SJSA1 (cell line): ENCODE results near the gene TCF7L1. TPM values are rescaled to one million over a fixed set of nuclear protein-coding genes. Genes with fewer than 3 reads are reported as not detected.

Experiments used
- DNase-seq, 2 experiments: peaks; one replicate each; pipeline ENCODE4 v3.0.0-alpha.2; 2015 to 2020; ENCODE audit warnings: low spot score in 2 of 2, low read depth in 1 of 2
- H3K27ac ChIP-seq: fragments of 250-450 bp; sonication (Bioruptor Pico); 2 replicates; pipeline ENCODE4 v1.5.1; 2020; ENCODE audit warnings: mild to moderate bottlenecking, moderate library complexity
- H3K27me3 ChIP-seq: fragments of 250-450 bp; sonication (Bioruptor Pico); replicated peaks from 2 replicates; pipeline ENCODE4 v1.5.1; 2020; ENCODE audit warnings: mild to moderate bottlenecking, moderate library complexity
- H3K36me3 ChIP-seq: fragments of 250-450 bp; sonication (Bioruptor Pico); 2 replicates; pipeline ENCODE4 v1.5.1; 2020; ENCODE audit warnings: mild to moderate bottlenecking
- H3K4me1 ChIP-seq: fragments of 250-450 bp; sonication (Bioruptor Pico); replicated peaks from 2 replicates; pipeline ENCODE4 v1.6.1; 2021; ENCODE audit warnings: mild to moderate bottlenecking
- H3K4me3 ChIP-seq: fragments of 250-450 bp; sonication (Bioruptor Pico); 2 replicates; pipeline ENCODE4 v1.5.1; 2020; ENCODE audit warnings: mild to moderate bottlenecking
- H3K9me3 ChIP-seq: fragments of 250-450 bp; sonication (Bioruptor Pico); replicated peaks from 2 replicates; pipeline ENCODE4 v1.5.1; 2020; ENCODE audit warnings: mild to moderate bottlenecking
- total RNA-seq: library from RNA; depleted of rRNA; stranded (reverse); fragments of >200 nt; shearing (Covaris generic); gene quantifications from 2 replicates; pipeline ENCODE4 v1.2.3, GENCODE V29; 2014

Gene TCF7L1
- total RNA-seq, 1 experiment from 2014 or later = 0.68 TPM

DNA sequence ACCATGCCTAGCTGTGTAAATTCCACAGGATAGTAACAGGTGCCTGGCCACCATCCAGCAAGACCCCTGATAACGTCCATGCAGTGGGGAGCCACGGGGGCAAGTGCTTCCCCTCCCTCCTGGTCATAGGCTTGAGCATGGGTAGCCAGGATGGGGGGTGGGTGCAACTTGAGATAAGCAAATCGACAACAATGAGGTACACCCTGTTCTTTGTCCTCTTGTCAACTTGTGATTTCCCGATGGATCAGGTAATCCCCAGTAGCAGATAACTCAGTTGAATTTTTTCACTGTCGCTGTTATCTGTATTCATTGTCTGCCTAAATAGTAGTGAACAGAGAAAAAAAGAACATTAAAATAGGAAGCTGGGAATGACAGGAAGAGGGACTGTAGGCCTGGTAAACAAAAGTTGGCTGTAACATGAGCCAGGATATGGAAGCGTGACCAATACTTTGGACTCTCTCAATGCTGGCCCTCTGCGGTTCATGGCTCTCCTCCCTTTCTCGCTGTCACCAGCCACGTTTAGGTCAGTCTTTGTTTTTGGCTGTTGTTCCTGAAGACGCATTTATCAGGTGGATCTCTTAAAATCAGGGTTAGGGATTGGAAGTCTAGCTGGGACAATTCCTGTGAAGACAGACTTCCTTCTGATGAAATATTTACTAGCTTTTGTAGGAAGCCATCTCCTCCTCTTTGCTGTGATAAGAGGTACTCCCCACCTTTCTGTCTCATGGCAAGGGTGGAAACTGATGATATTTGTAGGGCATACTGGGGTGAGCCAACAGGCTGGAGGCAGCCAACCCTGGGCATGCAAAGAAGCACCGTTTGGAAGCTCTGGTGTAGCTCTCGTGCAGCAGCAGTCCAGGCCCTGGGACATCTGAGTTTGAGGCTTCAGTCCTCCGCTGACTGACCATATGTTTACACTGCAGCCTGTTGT lies 42.4 kb downstream of the TCF7L1 start:
- no peaks in the 10 kb centered on the region for H3K27me3 ChIP-seq
- no peaks in the 10 kb centered on the region for H3K9me3 ChIP-seq
- H3K36me3 ChIP-seq = no peaks in the 10 kb centered on the region
- no peak overlapping the region for H3K4me3 ChIP-seq
- peaks cover 8% of the 10 kb centered on the region for H3K4me1 ChIP-seq
- no peak for DNase-seq
- no peak overlapping the region for H3K27ac ChIP-seq

DNA sequence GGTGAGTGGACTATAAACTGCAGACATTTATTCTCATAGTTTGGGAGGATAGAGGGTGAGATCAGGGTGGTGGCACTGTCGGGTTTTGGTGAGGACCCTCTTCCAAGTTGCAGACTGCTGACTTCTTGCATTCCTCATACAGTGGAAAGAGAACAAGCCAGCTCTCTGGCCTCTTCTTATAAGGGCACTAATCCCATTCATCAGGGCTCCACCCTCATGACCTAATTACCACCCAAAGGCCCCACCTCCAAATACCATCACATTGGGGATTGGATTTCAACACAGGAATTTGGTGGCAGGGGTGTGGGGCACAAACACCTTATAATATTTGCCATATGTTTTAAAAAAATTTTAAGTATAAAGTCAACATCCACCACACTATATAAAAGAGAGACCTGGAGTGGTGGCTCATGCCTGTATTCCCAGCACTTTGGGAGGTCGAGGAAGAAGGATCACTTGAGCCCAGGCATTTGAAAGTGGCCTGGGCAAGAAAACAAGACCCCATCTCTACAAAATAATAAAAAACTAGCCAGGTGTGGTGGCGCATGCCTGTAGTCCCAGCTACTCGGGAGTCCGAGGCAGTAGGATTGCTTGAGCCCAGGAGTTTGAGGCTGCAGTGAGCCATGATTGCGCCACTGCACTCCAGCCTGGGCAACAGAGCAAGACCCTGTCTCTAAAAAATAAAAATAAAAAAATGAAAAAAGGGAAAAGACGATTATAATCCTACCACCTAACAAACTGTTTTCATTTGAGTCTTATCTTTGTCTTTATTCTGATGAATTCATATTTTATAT lies 44.0 kb downstream of the TCF7L1 start:
- no peaks in the 10 kb centered on the region for H3K36me3 ChIP-seq
- H3K27ac ChIP-seq = no peak overlapping the region
- no peak for DNase-seq
- no peaks in the 10 kb centered on the region for H3K27me3 ChIP-seq
- peaks cover 8% of the 10 kb centered on the region for H3K4me1 ChIP-seq
- H3K4me3 ChIP-seq = no peak overlapping the region
- no peaks in the 10 kb centered on the region for H3K9me3 ChIP-seq

DNA sequence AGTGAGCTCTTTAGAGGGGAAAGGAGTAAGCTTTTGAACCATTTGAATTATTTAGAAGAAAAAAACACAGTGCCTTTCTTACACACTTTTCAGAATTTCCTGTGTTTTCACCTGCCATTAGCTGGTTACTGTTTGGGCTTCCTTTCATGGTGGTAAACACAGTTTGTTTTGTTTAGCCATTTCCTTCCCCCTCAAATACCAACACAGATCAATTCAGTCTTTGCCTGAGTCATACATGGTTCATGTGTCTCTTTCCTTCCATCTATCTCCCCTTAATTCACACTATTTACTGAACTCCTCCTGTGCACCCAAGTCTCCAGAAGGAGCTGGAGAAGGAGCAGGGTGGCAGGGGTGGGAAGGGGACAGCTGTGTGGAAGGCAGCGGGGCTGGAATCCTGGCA lies 45.0 kb downstream of the TCF7L1 start:
- no peak overlapping the region for H3K4me3 ChIP-seq
- H3K4me1 ChIP-seq = peaks cover 8% of the 10 kb centered on the region
- H3K9me3 ChIP-seq = no peaks in the 10 kb centered on the region
- no peaks in the 10 kb centered on the region for H3K27me3 ChIP-seq
- no peak overlapping the region for H3K27ac ChIP-seq
- H3K36me3 ChIP-seq = no peaks in the 10 kb centered on the region
- no peak for DNase-seq

DNA sequence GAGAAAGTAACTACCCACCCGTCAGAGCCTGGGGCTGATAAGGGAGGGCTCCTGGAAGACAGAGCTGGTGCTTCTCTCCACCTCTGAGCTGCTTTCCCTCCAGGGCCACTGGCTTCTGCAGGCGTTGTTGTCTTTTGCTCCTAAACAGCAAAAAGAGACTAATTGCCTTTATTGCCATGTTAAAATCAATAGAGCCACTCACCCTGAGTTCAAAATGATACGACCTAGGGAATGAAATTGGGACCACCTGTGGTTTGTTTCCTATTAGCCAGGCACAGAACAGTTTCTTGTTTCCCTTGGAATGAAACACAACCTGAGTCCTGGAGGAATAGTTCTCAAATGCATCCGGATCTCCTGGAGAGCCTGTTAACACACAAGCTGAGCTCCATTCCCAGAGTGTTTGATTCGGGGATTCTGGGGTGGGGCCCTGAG lies 45.8 kb downstream of the TCF7L1 start:
- Histone ChIP-seq H3K4me3 (no peak overlapping the region), H3K9me3 (no peaks in the 10 kb centered on the region), H3K36me3 (no peaks in the 10 kb centered on the region), H3K27ac (no peak overlapping the region), H3K27me3 (no peaks in the 10 kb centered on the region), H3K4me1 (peaks cover 8% of the 10 kb centered on the region)
- DNase-seq = no peak

DNA sequence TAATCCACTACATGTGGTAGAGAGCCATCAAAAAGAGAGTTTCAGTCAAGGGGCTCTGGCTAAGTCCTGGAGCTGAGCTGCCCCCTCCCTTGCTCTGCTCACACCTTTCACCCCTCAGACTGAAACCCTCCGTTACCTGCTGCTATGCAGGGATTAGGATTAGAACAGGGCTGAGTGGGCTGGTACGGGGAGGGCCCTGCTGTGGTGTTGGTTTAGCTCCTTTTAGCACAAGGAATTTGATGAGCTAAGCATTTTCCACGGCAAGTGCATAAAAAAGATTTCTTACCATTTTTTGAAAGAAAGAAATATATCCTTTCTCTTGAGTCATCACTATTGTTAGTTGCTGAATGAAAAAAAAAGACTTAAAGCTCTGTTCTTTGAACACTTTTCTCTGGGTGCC lies 46.3 kb downstream of the TCF7L1 start:
- no peak for DNase-seq
- no peak overlapping the region for H3K4me3 ChIP-seq

DNA sequence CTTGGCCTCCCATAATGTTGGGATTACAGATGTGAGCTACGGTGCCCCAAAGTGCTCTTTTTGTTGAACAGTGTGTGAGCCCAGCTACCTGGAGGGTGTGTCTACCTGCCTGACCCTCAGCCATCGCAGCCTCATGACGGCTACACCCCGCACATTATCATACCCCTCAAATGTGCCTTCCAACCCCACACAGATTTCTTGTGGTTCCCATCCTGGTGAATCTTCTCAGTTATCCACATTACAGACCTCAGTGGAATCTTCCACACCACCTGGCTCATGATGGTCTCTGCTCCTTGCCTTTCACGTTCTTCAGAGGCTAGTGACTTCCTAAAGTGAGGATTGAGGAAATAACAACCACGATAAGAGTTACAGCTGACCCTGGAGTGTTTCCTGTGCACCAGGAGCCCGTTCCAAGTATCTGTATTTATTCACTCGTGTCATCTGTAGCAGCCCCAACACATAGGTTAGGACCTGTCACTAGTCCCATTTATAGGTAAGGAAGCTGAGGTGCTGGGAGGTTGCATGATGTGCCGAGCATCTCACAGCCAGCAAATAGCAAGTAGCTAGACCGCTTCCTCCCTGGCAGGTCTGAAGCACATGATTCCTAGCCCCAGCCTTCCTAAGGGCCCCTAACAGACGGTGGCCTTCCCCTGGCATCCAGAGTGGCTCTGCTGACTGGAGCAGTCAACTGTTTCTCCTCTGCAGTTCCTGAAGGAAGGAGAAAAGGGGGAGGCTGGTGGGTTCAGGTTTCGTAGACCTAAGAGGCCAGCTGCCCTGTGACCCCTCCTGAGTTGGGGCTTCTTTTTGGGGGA lies 47.3 kb downstream of the TCF7L1 start:
- H3K4me1 ChIP-seq = peaks cover 8% of the 10 kb centered on the region
- H3K27me3 ChIP-seq = no peaks in the 10 kb centered on the region
- no peaks in the 10 kb centered on the region for H3K36me3 ChIP-seq
- H3K4me3 ChIP-seq = no peak overlapping the region
- no peak for DNase-seq
- H3K27ac ChIP-seq = no peak overlapping the region
- no peaks in the 10 kb centered on the region for H3K9me3 ChIP-seq

More for the DNA sequence above, 46.3 kb downstream of the TCF7L1 start:
- no peak overlapping the region for H3K27ac ChIP-seq
- no peaks in the 10 kb centered on the region for H3K27me3 ChIP-seq
- H3K36me3 ChIP-seq = no peaks in the 10 kb centered on the region
- peaks cover 8% of the 10 kb centered on the region for H3K4me1 ChIP-seq
- no peaks in the 10 kb centered on the region for H3K9me3 ChIP-seq

DNA sequence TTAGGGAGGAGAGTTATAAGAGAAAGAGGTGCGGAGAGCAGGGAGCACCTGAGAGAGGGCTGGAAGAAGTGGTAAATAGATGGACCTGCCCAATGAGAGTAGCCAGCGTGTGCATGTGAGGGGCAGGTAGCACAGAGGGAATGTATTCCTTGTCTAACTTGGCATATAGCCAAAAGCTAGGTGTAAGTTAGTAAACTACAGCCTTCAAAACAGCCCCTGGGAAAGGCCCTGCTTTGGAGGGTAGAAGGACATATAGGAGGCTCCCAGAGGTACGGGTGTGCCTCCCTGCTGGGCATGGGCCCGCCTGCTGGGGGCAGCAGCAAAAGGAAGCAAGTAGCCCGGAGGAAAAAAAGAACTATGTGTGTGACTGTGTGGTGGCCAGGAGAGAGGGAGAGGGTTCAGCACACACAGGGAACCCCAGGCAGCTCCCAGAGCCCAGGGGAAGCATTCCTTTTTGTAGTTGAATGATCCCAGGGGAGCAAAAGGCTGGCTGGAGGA lies 48.0 kb downstream of the TCF7L1 start:
- DNase-seq = no peak

DNA sequence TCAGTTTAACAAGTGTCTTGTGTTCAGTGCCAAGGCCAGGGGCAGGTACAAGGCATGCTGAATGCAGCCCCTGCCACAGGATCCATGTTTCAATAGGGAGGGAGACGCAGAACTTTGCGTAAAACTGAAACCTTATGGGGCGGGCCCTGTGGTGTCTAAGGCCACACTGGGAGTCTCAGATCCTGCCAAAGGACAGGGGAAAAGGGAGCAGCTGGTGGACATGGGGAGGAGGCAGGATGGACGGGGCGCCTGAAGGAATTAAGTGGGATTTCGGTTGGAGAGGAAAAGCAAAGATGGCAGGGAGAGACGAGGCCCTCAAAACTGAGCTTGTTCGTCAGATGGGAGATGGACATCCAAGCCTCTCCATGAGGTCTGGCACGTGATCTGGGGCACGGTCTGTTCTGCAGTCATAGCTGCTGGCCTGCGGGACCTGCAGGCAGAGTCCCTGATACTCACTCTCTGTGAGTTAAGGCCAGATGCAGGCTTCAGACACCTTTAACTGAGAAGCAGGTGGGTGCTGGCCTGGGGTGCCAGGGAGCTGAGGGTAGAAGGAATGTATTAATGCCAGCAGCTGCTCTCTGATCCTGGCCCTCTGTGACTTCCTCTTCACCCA lies 48.8 kb downstream of the TCF7L1 start:
- Histone ChIP-seq H3K27ac (no peak overlapping the region), H3K4me3 (no peak overlapping the region), H3K27me3 (no peaks in the 10 kb centered on the region), H3K4me1 (peaks cover 8% of the 10 kb centered on the region), H3K36me3 (no peaks in the 10 kb centered on the region), H3K9me3 (no peaks in the 10 kb centered on the region)
- no peak for DNase-seq

More for the DNA sequence above, 48.0 kb downstream of the TCF7L1 start:
- H3K27ac ChIP-seq = no peak overlapping the region
- H3K9me3 ChIP-seq = no peaks in the 10 kb centered on the region
- no peaks in the 10 kb centered on the region for H3K27me3 ChIP-seq
- H3K36me3 ChIP-seq = no peaks in the 10 kb centered on the region
- peaks cover 8% of the 10 kb centered on the region for H3K4me1 ChIP-seq
- H3K4me3 ChIP-seq = no peak overlapping the region

DNA sequence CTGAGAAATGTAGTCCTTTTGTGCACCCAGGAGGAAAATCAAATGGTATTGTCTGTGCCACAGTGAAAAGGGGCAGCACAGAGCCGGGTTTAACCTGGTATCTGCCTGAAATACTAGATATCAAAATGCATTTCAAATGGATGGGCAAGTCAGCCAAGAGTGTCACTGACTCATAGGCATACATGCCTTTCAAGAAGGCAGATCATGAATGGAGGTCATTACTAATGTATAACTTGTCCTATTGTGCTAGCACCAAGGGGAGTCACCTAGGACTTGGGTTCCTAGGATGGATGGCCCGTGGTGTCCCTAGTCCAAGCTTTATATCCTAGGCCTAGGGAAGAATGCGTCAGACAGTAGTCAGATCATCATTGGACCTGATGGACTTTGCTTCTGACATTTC lies 49.9 kb downstream of the TCF7L1 start:
- no peaks in the 10 kb centered on the region for H3K36me3 ChIP-seq
- DNase-seq = no peak
- no peaks in the 10 kb centered on the region for H3K9me3 ChIP-seq
- H3K27ac ChIP-seq = no peak overlapping the region
- H3K27me3 ChIP-seq = no peaks in the 10 kb centered on the region
- peaks cover 6% of the 10 kb centered on the region for H3K4me1 ChIP-seq
- H3K4me3 ChIP-seq = no peak overlapping the region

DNA sequence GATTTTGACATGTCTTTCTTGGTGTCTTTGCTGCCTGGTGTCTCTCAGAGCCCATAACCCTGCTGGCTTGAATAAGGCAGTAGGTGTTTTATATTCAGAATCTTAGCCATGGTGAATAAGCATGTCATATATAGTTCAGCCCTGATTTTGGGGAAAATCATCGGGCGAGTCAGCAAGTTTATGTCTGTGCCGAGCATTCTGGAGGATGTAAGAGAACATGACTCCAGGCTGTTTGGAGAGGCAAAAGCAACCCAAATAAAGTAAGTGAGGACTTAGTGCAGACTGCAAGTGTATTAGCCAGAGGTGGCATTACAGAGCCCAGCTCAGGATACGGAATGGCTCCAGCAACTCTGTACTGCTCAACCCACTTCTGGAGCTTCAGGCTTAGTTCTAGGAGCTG lies 50.3 kb downstream of the TCF7L1 start:
- Histone ChIP-seq H3K4me3 (no peak overlapping the region), H3K4me1 (peaks cover 2% of the 10 kb centered on the region), H3K9me3 (no peaks in the 10 kb centered on the region), H3K27ac (no peak overlapping the region), H3K36me3 (no peaks in the 10 kb centered on the region), H3K27me3 (no peaks in the 10 kb centered on the region)
- no peak for DNase-seq

DNA sequence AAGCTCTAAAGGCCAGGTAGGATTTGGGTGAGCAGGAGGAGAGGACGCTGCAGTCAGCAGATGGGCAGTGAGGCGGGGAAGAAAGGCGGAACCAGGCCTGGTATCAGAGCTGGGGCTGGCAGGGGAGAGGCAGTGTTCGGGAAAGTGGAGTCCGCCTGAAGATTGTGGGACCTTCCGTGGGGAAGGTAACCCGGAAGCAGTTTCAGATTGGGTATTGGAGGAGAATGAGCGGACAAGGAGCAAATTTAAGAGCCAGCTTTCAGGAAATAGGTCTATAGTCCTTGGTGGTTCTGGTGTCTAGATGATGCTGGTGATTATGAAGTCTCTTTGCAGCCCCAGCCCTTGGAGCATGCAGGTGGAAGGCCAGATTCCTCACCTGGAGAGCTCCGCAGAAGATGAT lies 51.0 kb downstream of the TCF7L1 start:
- Histone ChIP-seq H3K9me3 (no peaks in the 10 kb centered on the region), H3K4me1 (peaks cover 4% of the 10 kb centered on the region; the same call in 1 of the 2 replicates), H3K27me3 (no peaks in the 10 kb centered on the region), H3K4me3 (no peak overlapping the region), H3K36me3 (no peaks in the 10 kb centered on the region), H3K27ac (no peak overlapping the region)
- DNase-seq = no peak

DNA sequence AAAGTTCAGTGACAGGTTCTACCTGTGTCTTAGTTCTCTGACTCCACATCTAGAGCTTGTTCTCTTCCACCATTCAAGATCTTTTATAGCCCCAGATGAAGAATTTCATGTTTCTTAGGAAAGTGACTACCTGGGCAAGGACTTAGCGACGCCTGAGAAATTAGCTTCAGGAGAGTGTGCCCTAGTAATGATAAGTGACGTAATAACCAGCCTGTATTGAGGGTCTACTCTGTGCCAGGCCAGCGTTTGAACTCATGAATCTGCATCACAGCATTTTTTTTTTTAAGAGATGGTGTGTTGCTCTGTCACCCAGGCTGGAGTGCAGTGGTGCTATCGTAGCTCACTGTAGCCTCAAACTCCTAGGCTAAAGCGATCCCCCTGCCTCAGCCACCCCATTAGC lies 51.8 kb downstream of the TCF7L1 start:
- DNase-seq = no peak
- H3K36me3 ChIP-seq = no peaks in the 10 kb centered on the region
- H3K4me1 ChIP-seq = peaks cover 5% of the 10 kb centered on the region; the same call in 1 of the 2 replicates
- H3K27me3 ChIP-seq = no peaks in the 10 kb centered on the region
- H3K9me3 ChIP-seq = no peaks in the 10 kb centered on the region
- no peak overlapping the region for H3K27ac ChIP-seq
- H3K4me3 ChIP-seq = no peak overlapping the region

DNA sequence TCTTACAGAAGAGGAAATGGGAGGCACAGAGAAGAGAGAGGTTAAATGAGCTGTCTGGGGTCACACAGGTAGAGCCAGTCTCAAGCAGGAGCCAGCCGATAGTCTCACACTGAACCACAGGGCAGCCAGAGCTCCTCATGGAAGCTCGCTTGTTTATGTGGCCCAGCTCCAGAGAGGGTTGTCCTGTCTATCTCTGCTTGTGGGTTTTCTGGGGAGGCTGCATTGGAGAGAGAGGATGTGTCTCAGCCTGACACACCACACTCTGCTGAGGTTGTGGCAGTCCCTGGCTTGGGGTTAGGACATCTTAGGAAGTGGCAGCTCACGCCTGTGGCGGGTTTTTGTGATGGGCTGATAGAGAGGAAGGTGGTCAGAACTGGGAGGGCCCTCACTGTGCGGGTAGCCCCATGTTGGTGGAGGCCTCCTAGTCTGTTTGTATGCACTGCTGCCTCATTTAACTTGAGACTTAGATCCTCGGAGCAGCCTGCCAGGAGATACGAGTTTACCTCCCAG lies 52.3 kb downstream of the TCF7L1 start:
- Histone ChIP-seq H3K4me1 (peaks cover 5% of the 10 kb centered on the region; the same call in 1 of the 2 replicates), H3K27me3 (no peaks in the 10 kb centered on the region), H3K4me3 (no peak overlapping the region), H3K9me3 (no peaks in the 10 kb centered on the region), H3K36me3 (no peaks in the 10 kb centered on the region), H3K27ac (no peak overlapping the region)
- DNase-seq = no peak
